ENCODE measurements around the gene COL9A2. TPM values are rescaled to one million over a fixed set of nuclear protein-coding genes. Genes with fewer than 3 reads are reported as not detected.

The COL9A2 gene
- total and polyA plus RNA-seq, 2 experiments from 2014 or later, result 3.4 to 5.9 TPM

DNA sequence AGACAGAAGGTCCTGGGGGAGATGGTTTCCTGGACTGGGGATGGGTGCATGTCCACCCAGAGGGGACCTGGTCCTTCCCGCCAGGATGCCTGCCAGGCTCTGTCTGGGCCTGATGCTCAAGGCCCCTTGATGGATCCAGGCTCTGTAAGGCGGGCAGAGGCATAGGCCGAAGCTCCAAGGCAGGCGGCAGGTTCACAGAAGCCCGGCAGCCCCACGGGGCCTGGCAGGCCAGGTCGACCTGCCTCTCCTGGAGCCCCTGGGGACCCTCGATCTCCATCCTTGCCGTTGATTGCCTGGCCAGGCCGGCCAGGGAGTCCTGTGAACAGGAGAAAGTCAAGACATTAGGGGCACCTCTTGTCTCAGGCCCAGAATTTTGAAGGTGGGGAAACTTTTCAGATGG, 16.0 kb downstream of the COL9A2 start:
- Histone ChIP-seq H3K4me3 (no peak overlapping the region), H3K9me3 (ENCODE audit: low read depth) (no peaks in the 10 kb centered on the region), H3K4me1 (ENCODE audit: low read depth) (no peaks in the 10 kb centered on the region), H3K36me3 (no peaks in the 10 kb centered on the region), H3K27ac (no peak overlapping the region), H3K27me3 (no peaks in the 10 kb centered on the region)
- no peak for DNase-seq (ENCODE audit: low read depth in 1 of 2, low spot score in 1 of 2)
- no peak for TF ChIP-seq CTCF (IDR thresholded peaks at IDR 0.05; ENCODE audit: low read depth, low read length)

GRCh38 chr1:40300651-40301050, 16.4 kb downstream of the COL9A2 start:
- Histone ChIP-seq H3K27ac (no peak overlapping the region), H3K9me3 (ENCODE audit: low read depth) (no peaks in the 10 kb centered on the region), H3K27me3 (no peaks in the 10 kb centered on the region), H3K36me3 (no peaks in the 10 kb centered on the region), H3K4me1 (ENCODE audit: low read depth) (no peaks in the 10 kb centered on the region), H3K4me3 (no peak overlapping the region)
- no peak for TF ChIP-seq CTCF (IDR thresholded peaks at IDR 0.05; ENCODE audit: low read depth, low read length)
- DNase-seq (ENCODE audit: low read depth in 1 of 2, low spot score in 1 of 2), result no peak

DNA sequence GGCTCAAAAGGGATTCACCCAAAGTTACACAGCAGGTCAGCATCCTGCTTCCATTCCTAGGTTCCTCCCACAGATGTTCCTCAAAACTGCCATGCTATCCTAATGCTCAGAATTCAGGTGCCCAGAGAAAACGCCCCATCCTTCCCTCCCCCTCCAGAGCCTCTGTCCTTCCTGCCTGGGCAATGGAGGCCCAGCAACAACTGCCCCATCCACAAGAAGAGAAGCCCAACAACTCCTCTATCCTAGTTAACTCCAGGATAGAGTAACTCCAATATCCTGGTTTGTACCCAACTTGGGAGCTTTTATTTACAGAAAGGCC, 16.9 kb downstream of the COL9A2 start:
- Histone ChIP-seq H3K4me1 (ENCODE audit: low read depth) (no peaks in the 10 kb centered on the region), H3K4me3 (no peak overlapping the region), H3K9me3 (ENCODE audit: low read depth) (no peaks in the 10 kb centered on the region), H3K27ac (no peak overlapping the region), H3K27me3 (no peaks in the 10 kb centered on the region), H3K36me3 (no peaks in the 10 kb centered on the region)
- no peak for TF ChIP-seq CTCF (IDR thresholded peaks at IDR 0.05; ENCODE audit: low read depth, low read length)
- DNase-seq (ENCODE audit: low read depth in 1 of 2, low spot score in 1 of 2), result no peak

GRCh38 chr1:40299366-40300248, 17.5 kb downstream of the COL9A2 start:
- Histone ChIP-seq H3K27me3 (no peaks in the 10 kb centered on the region), H3K27ac (no peak overlapping the region), H3K9me3 (ENCODE audit: low read depth) (no peaks in the 10 kb centered on the region), H3K36me3 (no peaks in the 10 kb centered on the region), H3K4me1 (ENCODE audit: low read depth) (no peaks in the 10 kb centered on the region), H3K4me3 (no peak overlapping the region)
- no peak for TF ChIP-seq CTCF (IDR thresholded peaks at IDR 0.05; ENCODE audit: low read depth, low read length)
- peak in 1 of 2 donors; percentile 67 for DNase-seq (ENCODE audit: low read depth in 1 of 2, low spot score in 1 of 2)

- no peaks in the 10 kb centered on the region for H3K27me3 ChIP-seq
- H3K4me3 ChIP-seq, result no peak overlapping the region
- no peak for TF ChIP-seq CTCF (IDR thresholded peaks at IDR 0.05; ENCODE audit: low read depth, low read length)
- DNase-seq (ENCODE audit: low read depth in 1 of 2, low spot score in 1 of 2), result no peak
- no peaks in the 10 kb centered on the region for H3K4me1 ChIP-seq (ENCODE audit: low read depth)
- H3K9me3 ChIP-seq (ENCODE audit: low read depth), result no peaks in the 10 kb centered on the region
- peaks cover 33% of the 10 kb centered on the region for H3K36me3 ChIP-seq
- H3K27ac ChIP-seq, result no peak overlapping the region
Measured at GRCh38 chr1:40291293-40291692, 25.8 kb downstream of the COL9A2 start.

Data from cardiac muscle cell (in vitro differentiated cells and primary cell).